HepG2 (cell line): Measurements from ENCODE around the gene KRI1. TPM values are rescaled to one million over a fixed set of nuclear protein-coding genes. Genes with fewer than 3 reads are reported as not detected.
A peak's percentile ranks its signal among the peaks of the same experiment; 100 is the strongest.

ENCODE experiments used
- ARID5B ChIP-seq: IDR thresholded peaks from 2 replicates; pipeline ENCODE4 v1.4.0; 2020; ENCODE audit warnings: mild to moderate bottlenecking, missing genetic modification reagents
- ASH2L ChIP-seq: fragments of 300-600, 200-600 bp; sonication (generic); IDR thresholded peaks from 2 replicates; pipeline ENCODE4 v1.7.0; 2017; ENCODE audit warnings: low read depth, mild to moderate bottlenecking, moderate library complexity, mixed read lengths, low read length; ENCODE audit not compliant: insufficient read length
- CENPX ChIP-seq: sonication (generic); formaldehyde crosslinking; IDR thresholded peaks from 2 replicates; pipeline ENCODE4 v1.9.0; 2021; ENCODE audit warnings: mild to moderate bottlenecking, missing genetic modification reagents, moderate library complexity
- DR1 ChIP-seq: sonication (generic); formaldehyde crosslinking; IDR thresholded peaks from 2 replicates; pipeline ENCODE4 v1.8.0; 2021; ENCODE audit warnings: mild to moderate bottlenecking, missing genetic modification reagents, inconsistent platforms
- EZH2 ChIP-seq: conservative IDR thresholded peaks from 2 replicates; pipeline ENCODE4 v1.6.1; 2012; ENCODE audit warnings: mild to moderate bottlenecking, low read depth, low read length, moderate library complexity
- KDM4B ChIP-seq: sonication (generic); formaldehyde crosslinking; IDR thresholded peaks from 2 replicates; pipeline ENCODE4 v1.4.0; 2020; ENCODE audit warnings: missing genetic modification reagents
- KDM5A ChIP-seq: fragments of 200-600 bp; sonication (generic); IDR thresholded peaks from 2 replicates; pipeline ENCODE4 v1.7.0; 2018; ENCODE audit warnings: antibody characterized with exemption, mild to moderate bottlenecking, low read length, borderline replicate concordance
- NAIF1 ChIP-seq: sonication (generic); formaldehyde crosslinking; IDR thresholded peaks from 2 replicates; pipeline ENCODE4 v1.5.0; 2020; ENCODE audit warnings: mild to moderate bottlenecking, missing genetic modification reagents, borderline replicate concordance
- NR3C1 ChIP-seq: sonication (generic); formaldehyde crosslinking; IDR thresholded peaks from 2 replicates; pipeline ENCODE4 v1.4.0; 2020; ENCODE audit warnings: missing genetic modification reagents
- POGZ ChIP-seq: sonication (generic); formaldehyde crosslinking; IDR thresholded peaks from 2 replicates; pipeline ENCODE4 v1.4.0; 2020; ENCODE audit warnings: mild to moderate bottlenecking, missing genetic modification reagents
- RARA ChIP-seq: IDR thresholded peaks from 2 replicates; pipeline ENCODE4 v1.6.1; 2016; ENCODE audit warnings: missing genetic modification reagents, missing compliant biosample characterization
- SMAD9 ChIP-seq: sonication (generic); formaldehyde crosslinking; IDR thresholded peaks from 2 replicates; pipeline ENCODE4 v1.5.1; 2020; ENCODE audit warnings: mild to moderate bottlenecking, missing genetic modification reagents
- SOX13 ChIP-seq, 3 experiments: fragments of 450-650 bp in 1 of 3; sonication (generic) in 1 of 3; formaldehyde crosslinking in 1 of 3; IDR thresholded peaks in 2 of 3; conservative IDR thresholded peaks in 1 of 3; 2 replicates each; pipeline versions ENCODE4 v1.5.0 to v1.6.1; 2016 to 2020; ENCODE audit warnings: antibody characterized with exemption in 1 of 3, mild to moderate bottlenecking in 1 of 3, missing compliant biosample characterization in 1 of 3, missing genetic modification reagents in 1 of 3, moderate library complexity in 1 of 3
- THYN1 ChIP-seq: sonication (generic); formaldehyde crosslinking; IDR thresholded peaks from 2 replicates; pipeline ENCODE4 v1.8.1; 2023; ENCODE audit warnings: low read depth, mild to moderate bottlenecking, moderate library complexity, missing genetic modification reagents, borderline replicate concordance
- YEATS2 ChIP-seq: sonication (generic); formaldehyde crosslinking; IDR thresholded peaks from 2 replicates; pipeline ENCODE4 v1.4.0; 2020; ENCODE audit warnings: missing genetic modification reagents, borderline replicate concordance
- ZNF33A ChIP-seq: sonication (generic); formaldehyde crosslinking; IDR thresholded peaks from 2 replicates; pipeline ENCODE4 v1.5.1; 2020; ENCODE audit warnings: missing genetic modification reagents, mild to moderate bottlenecking, moderate library complexity, borderline replicate concordance
- ZNF451 ChIP-seq: sonication (generic); formaldehyde crosslinking; IDR thresholded peaks from 2 replicates; pipeline ENCODE4 v1.5.0; 2020; ENCODE audit warnings: mild to moderate bottlenecking, missing genetic modification reagents
- ZNF564 ChIP-seq: sonication (generic); formaldehyde crosslinking; IDR thresholded peaks from 2 replicates; pipeline ENCODE4 v1.8.1; 2023; ENCODE audit warnings: mild to moderate bottlenecking, missing genetic modification reagents
- ZNF589 ChIP-seq: sonication (generic); formaldehyde crosslinking; conservative IDR thresholded peaks from 2 replicates; pipeline ENCODE4 v1.8.0; 2022; ENCODE audit warnings: mild to moderate bottlenecking, moderate library complexity, missing genetic modification reagents
- ZNF7 ChIP-seq: IDR thresholded peaks from 2 replicates; pipeline ENCODE4 v1.6.1; 2016; ENCODE audit warnings: missing biosample characterization, missing genetic modification reagents
- ZNF768 ChIP-seq: sonication (generic); formaldehyde crosslinking; IDR thresholded peaks from 2 replicates; pipeline ENCODE4 v1.4.0; 2020; ENCODE audit warnings: missing genetic modification reagents
- polyA plus RNA-seq, 8 experiments: library from polyadenylated mRNA; depleted of rRNA in 3 of 8; stranded (reverse) in 7 of 8; unstranded in 1 of 8; fragments of >200 nt; fragmentation: Illumina TruSeq in 4 of 8; extraction: Trizol in 4 of 8; gene quantifications; 2 replicates each; pipeline versions ENCODE4 v1.2.1 to v1.2.3, GENCODE V29; 2011 to 2016; ENCODE audit warnings: low read depth in 4 of 8, missing spikeins in 1 of 8, mixed read lengths in 1 of 8; ENCODE audit not compliant: insufficient read depth in 1 of 8
- total RNA-seq, 5 experiments: library from RNA; depleted of rRNA; stranded (reverse); fragments of >200 nt; fragmentation: Illumina TruSeq; extraction: Trizol; gene quantifications; 2 replicates each; pipeline ENCODE4 v1.2.3, GENCODE V29; 2016; ENCODE audit warnings: low read depth in 1 of 5
- TF ChIP-seq, protein P1 (sequence below): sonication (generic); formaldehyde crosslinking; conservative IDR thresholded peaks from 2 replicates; pipeline ENCODE4 v1.4.0; 2020; ENCODE audit warnings: mild to moderate bottlenecking, missing genetic modification reagents, moderate library complexity

KRI1 gene
- total and polyA plus RNA-seq, 2 of the 13 experiments (the other 11 are each of a cell fraction or from before 2014, with no cell fraction given): 9.1 to 11.7 TPM

GRCh38 chr19:10544242-10544752 lies 21.5 kb downstream of the KRI1 start (continued):
- TF ChIP-seq YEATS2 (CRISPR knock-in tag) (no peak), POGZ (CRISPR knock-in tag) (no peak), SOX13 (IDR thresholded peaks at IDR 0.05) (no peak), SOX13 (CRISPR knock-in tag; conservative IDR thresholded peaks at IDR 0.05 in 1 of 2, IDR thresholded peaks at IDR 0.05 in 1 of 2) (no peak), ARID5B (CRISPR knock-in tag) (no peak), ZNF589 (CRISPR knock-in tag) (no peak), ZNF768 (no peak; the same call in 1 of the 2 replicates), SMAD9 (CRISPR knock-in tag) (no peak), ZNF451 (CRISPR knock-in tag) (no peak), DR1 (CRISPR knock-in tag) (no peak), ZNF7 (CRISPR knock-in tag) (no peak), CENPX (CRISPR knock-in tag) (no peak), NAIF1 (CRISPR knock-in tag) (no peak), KDM4B (CRISPR knock-in tag) (no peak), THYN1 (CRISPR knock-in tag) (no peak), ZNF564 (CRISPR knock-in tag) (no peak), ZNF33A (CRISPR knock-in tag) (no peak), NR3C1 (CRISPR knock-in tag) (no peak), RARA (peak; percentile 21; the same call in 1 of the 2 replicates), ASH2L (no peak), KDM5A (no peak), EZH2 (no peak)
- TF ChIP-seq, protein P1, sequence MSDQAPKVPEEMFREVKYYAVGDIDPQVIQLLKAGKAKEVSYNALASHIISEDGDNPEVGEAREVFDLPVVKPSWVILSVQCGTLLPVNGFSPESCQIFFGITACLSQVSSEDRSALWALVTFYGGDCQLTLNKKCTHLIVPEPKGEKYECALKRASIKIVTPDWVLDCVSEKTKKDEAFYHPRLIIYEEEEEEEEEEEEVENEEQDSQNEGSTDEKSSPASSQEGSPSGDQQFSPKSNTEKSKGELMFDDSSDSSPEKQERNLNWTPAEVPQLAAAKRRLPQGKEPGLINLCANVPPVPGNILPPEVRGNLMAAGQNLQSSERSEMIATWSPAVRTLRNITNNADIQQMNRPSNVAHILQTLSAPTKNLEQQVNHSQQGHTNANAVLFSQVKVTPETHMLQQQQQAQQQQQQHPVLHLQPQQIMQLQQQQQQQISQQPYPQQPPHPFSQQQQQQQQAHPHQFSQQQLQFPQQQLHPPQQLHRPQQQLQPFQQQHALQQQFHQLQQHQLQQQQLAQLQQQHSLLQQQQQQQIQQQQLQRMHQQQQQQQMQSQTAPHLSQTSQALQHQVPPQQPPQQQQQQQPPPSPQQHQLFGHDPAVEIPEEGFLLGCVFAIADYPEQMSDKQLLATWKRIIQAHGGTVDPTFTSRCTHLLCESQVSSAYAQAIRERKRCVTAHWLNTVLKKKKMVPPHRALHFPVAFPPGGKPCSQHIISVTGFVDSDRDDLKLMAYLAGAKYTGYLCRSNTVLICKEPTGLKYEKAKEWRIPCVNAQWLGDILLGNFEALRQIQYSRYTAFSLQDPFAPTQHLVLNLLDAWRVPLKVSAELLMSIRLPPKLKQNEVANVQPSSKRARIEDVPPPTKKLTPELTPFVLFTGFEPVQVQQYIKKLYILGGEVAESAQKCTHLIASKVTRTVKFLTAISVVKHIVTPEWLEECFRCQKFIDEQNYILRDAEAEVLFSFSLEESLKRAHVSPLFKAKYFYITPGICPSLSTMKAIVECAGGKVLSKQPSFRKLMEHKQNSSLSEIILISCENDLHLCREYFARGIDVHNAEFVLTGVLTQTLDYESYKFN (CRISPR knock-in tag): 0 out of 2 replicates have a peak, but pooled peaks have one; percentile 5
